ENCODE results near the gene KCNG3. TPM values are rescaled to one million over a fixed set of nuclear protein-coding genes. Genes with fewer than 3 reads are reported as not detected.

Gene KCNG3
- total RNA-seq, 3 donors from 2014 or later = 0.24 to 0.50 (median 0.38) TPM

GRCh38 chr2:42456126-42456839 is 37.5 kb downstream of the KCNG3 start:
- no peak overlapping the region for H3K4me3 Mint-ChIP-seq
- peaks cover 14% of the 10 kb centered on the region for H3K27me3 Mint-ChIP-seq (ENCODE audit: low read depth)
- H3K4me1 Mint-ChIP-seq (ENCODE audit: low read depth) = no peaks in the 10 kb centered on the region
- H3K9me3 Mint-ChIP-seq = peaks cover 6% of the 10 kb centered on the region
- ATAC-seq (no peak), DNase-seq (no peak)
- H3K36me3 Mint-ChIP-seq (ENCODE audit: insufficient read depth) = no peaks in the 10 kb centered on the region

GRCh38 chr2:42452545-42452944 is 41.2 kb downstream of the KCNG3 start:
- no peaks in the 10 kb centered on the region for H3K4me1 Mint-ChIP-seq (ENCODE audit: low read depth)
- ATAC-seq (no peak), DNase-seq (no peak)
- peaks cover 6% of the 10 kb centered on the region for H3K9me3 Mint-ChIP-seq
- no peaks in the 10 kb centered on the region for H3K36me3 Mint-ChIP-seq (ENCODE audit: insufficient read depth)
- H3K4me3 Mint-ChIP-seq = no peak overlapping the region
- H3K27me3 Mint-ChIP-seq (ENCODE audit: low read depth) = peaks cover 12% of the 10 kb centered on the region

GRCh38 chr2:42450136-42450535 is 43.6 kb downstream of the KCNG3 start:
- DNase-seq (no peak), ATAC-seq (no peak)
- Mint-ChIP-seq H3K9me3 (peaks cover 6% of the 10 kb centered on the region), H3K4me1 (ENCODE audit: low read depth) (no peaks in the 10 kb centered on the region), H3K27me3 (ENCODE audit: low read depth) (peaks cover 12% of the 10 kb centered on the region), H3K4me3 (no peak overlapping the region), H3K36me3 (ENCODE audit: insufficient read depth) (no peaks in the 10 kb centered on the region)

GRCh38 chr2:42449163-42450087 is 44.4 kb downstream of the KCNG3 start:
- no peak overlapping the region for H3K4me3 Mint-ChIP-seq
- H3K36me3 Mint-ChIP-seq (ENCODE audit: insufficient read depth) = no peaks in the 10 kb centered on the region
- ATAC-seq = no peak
- no peaks in the 10 kb centered on the region for H3K4me1 Mint-ChIP-seq (ENCODE audit: low read depth)
- peaks cover 12% of the 10 kb centered on the region for H3K27me3 Mint-ChIP-seq (ENCODE audit: low read depth)
- peaks cover 6% of the 10 kb centered on the region for H3K9me3 Mint-ChIP-seq
- DNase-seq = no peak

- no peak overlapping the region for H3K4me3 Mint-ChIP-seq
- H3K4me1 Mint-ChIP-seq (ENCODE audit: low read depth) = no peaks in the 10 kb centered on the region
- DNase-seq (no peak), ATAC-seq (no peak)
- H3K36me3 Mint-ChIP-seq (ENCODE audit: insufficient read depth) = no peaks in the 10 kb centered on the region
- H3K9me3 Mint-ChIP-seq = peaks cover 6% of the 10 kb centered on the region
- H3K27me3 Mint-ChIP-seq (ENCODE audit: low read depth) = peaks cover 7% of the 10 kb centered on the region
These were observed 45.6 kb downstream of the KCNG3 start for GRCh38 chr2:42448163-42448562.

- Mint-ChIP-seq H3K9me3 (no peaks in the 10 kb centered on the region), H3K36me3 (ENCODE audit: insufficient read depth) (no peaks in the 10 kb centered on the region), H3K4me1 (ENCODE audit: low read depth) (no peaks in the 10 kb centered on the region), H3K4me3 (no peak overlapping the region), H3K27me3 (ENCODE audit: low read depth) (peaks cover 3% of the 10 kb centered on the region)
- ATAC-seq (no peak), DNase-seq (no peak)
These were observed 47.1 kb downstream of the KCNG3 start for GRCh38 chr2:42446503-42447271.

GRCh38 chr2:42443718-42444399 is 49.9 kb downstream of the KCNG3 start:
- ATAC-seq = no peak
- Mint-ChIP-seq H3K36me3 (ENCODE audit: insufficient read depth) (no peaks in the 10 kb centered on the region), H3K4me3 (no peak overlapping the region), H3K4me1 (ENCODE audit: low read depth) (no peaks in the 10 kb centered on the region), H3K9me3 (no peaks in the 10 kb centered on the region), H3K27me3 (ENCODE audit: low read depth) (peaks cover 1% of the 10 kb centered on the region)
- no peak for DNase-seq

GRCh38 chr2:42442774-42443173 is 51.0 kb downstream of the KCNG3 start:
- Mint-ChIP-seq H3K36me3 (ENCODE audit: insufficient read depth) (no peaks in the 10 kb centered on the region), H3K27me3 (ENCODE audit: low read depth) (peaks cover 1% of the 10 kb centered on the region), H3K4me3 (no peak overlapping the region), H3K9me3 (no peaks in the 10 kb centered on the region), H3K4me1 (ENCODE audit: low read depth) (no peaks in the 10 kb centered on the region)
- DNase-seq (no peak), ATAC-seq (no peak)

GRCh38 chr2:42438685-42439084 is 55.1 kb downstream of the KCNG3 start:
- Mint-ChIP-seq H3K9me3 (no peaks in the 10 kb centered on the region), H3K4me1 (ENCODE audit: low read depth) (no peaks in the 10 kb centered on the region), H3K36me3 (ENCODE audit: insufficient read depth) (no peaks in the 10 kb centered on the region), H3K4me3 (no peak overlapping the region), H3K27me3 (ENCODE audit: low read depth) (peaks cover 3% of the 10 kb centered on the region)
- DNase-seq = no peak
- ATAC-seq = no peak

- Mint-ChIP-seq H3K36me3 (ENCODE audit: insufficient read depth) (no peaks in the 10 kb centered on the region), H3K27me3 (ENCODE audit: low read depth) (peaks cover 4% of the 10 kb centered on the region), H3K4me3 (no peak overlapping the region), H3K9me3 (no peaks in the 10 kb centered on the region), H3K4me1 (ENCODE audit: low read depth) (no peaks in the 10 kb centered on the region)
- ATAC-seq = no peak
- DNase-seq = no peak
These were observed 57.4 kb downstream of the KCNG3 start for GRCh38 chr2:42436370-42436769.

GRCh38 chr2:42435628-42436027 is 58.2 kb downstream of the KCNG3 start:
- no peaks in the 10 kb centered on the region for H3K9me3 Mint-ChIP-seq
- peaks cover 4% of the 10 kb centered on the region for H3K27me3 Mint-ChIP-seq (ENCODE audit: low read depth)
- DNase-seq (no peak), ATAC-seq (no peak)
- no peaks in the 10 kb centered on the region for H3K36me3 Mint-ChIP-seq (ENCODE audit: insufficient read depth)
- no peaks in the 10 kb centered on the region for H3K4me1 Mint-ChIP-seq (ENCODE audit: low read depth)
- no peak overlapping the region for H3K4me3 Mint-ChIP-seq

- Mint-ChIP-seq H3K36me3 (ENCODE audit: insufficient read depth) (no peaks in the 10 kb centered on the region), H3K27me3 (ENCODE audit: low read depth) (peaks cover 2% of the 10 kb centered on the region), H3K4me3 (no peak overlapping the region), H3K9me3 (no peaks in the 10 kb centered on the region), H3K4me1 (ENCODE audit: low read depth) (no peaks in the 10 kb centered on the region)
- ATAC-seq (no peak), DNase-seq (no peak)
These were observed 63.6 kb downstream of the KCNG3 start for GRCh38 chr2:42430188-42430587.

- no peak for DNase-seq
- Mint-ChIP-seq H3K4me3 (no peak overlapping the region), H3K36me3 (ENCODE audit: insufficient read depth) (no peaks in the 10 kb centered on the region), H3K4me1 (ENCODE audit: low read depth) (no peaks in the 10 kb centered on the region), H3K9me3 (no peaks in the 10 kb centered on the region), H3K27me3 (ENCODE audit: low read depth) (peaks cover 3% of the 10 kb centered on the region)
- no peak for ATAC-seq
These were observed 64.4 kb downstream of the KCNG3 start for GRCh38 chr2:42429352-42429751.

GRCh38 chr2:42425697-42426096 is 68.1 kb downstream of the KCNG3 start:
- Mint-ChIP-seq H3K9me3 (no peaks in the 10 kb centered on the region), H3K4me3 (no peak overlapping the region), H3K4me1 (ENCODE audit: low read depth) (peaks cover 8% of the 10 kb centered on the region), H3K36me3 (ENCODE audit: insufficient read depth) (no peaks in the 10 kb centered on the region), H3K27me3 (ENCODE audit: low read depth) (peaks cover 12% of the 10 kb centered on the region)
- ATAC-seq = no peak
- no peak for DNase-seq
